MV-4-11 (cell line): ENCODE results near the gene RBM8A.

Source experiments
- DNase-seq: peaks from one replicate; lab custom pipeline; 2025; lab: John Stamatoyannopoulos, UW

RBM8A gene

DNA sequence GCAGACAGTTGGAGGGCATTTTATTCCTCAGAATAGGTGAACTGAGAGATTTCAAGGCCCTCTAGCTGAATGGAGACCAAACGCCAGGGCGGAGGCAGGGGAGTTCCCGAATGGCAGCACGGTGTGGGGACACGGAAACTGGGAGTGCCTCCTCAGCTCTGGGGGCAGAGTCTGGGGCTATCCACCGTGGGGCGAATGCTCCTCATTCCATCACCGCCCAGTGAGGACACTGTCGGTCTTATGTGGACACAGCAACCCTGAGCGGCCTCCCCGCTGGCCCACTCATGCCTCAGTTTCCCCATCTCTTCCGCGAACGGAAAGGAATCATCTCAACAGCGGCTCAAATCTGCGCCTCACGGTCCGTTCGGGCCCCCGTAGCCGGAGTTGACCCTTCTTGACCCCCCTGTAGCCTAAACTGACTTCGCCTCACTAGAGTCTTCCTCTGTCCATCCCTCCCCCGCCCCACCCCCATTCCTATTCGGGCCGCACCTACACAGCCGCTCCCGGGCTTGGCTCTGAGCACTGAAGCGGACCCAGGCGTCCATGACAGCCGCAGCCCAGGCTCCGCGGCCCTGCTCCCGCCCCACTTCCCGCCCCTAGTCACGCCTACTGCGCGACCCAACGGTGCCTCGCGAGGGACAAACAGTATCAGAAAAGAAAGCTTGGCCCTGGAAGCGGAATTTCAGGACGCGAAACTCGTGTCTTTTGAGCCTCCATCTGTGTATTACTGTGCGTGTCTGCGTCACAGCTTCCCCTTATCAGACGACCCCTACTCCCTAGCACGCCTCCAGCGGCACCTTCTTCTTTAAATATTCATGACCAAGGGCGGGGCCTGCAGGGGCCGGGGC, 8.9 kb downstream of the RBM8A start, which contains the start of gene PEX11B:
Gene PEX11B (minus strand): TSS at position 574 of the 848 bp plus-strand sequence. CDS start 29 bp downstream, at position 545.
- peak; percentile 92 for DNase-seq

DNA sequence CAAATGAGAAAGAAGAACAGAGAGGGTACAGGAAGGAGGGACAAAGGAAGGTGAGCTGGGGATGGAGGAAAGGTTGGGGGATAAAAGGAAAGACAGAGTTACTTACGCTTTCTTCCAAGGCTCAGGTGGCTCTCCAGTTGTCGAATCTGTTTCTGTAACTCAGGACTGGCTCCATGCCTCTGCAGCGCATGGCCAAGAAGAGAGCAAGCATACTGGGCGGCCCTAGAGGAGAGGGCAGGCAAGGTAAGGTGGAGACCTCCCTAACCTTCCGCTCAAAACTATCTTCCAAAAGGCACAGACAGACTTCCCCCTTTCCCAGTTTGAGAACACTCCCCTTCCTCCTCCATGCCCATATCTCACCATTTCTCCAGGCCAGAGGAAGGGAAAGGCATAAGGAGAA, 9.7 kb downstream of the RBM8A start:
- no peak for DNase-seq

DNA sequence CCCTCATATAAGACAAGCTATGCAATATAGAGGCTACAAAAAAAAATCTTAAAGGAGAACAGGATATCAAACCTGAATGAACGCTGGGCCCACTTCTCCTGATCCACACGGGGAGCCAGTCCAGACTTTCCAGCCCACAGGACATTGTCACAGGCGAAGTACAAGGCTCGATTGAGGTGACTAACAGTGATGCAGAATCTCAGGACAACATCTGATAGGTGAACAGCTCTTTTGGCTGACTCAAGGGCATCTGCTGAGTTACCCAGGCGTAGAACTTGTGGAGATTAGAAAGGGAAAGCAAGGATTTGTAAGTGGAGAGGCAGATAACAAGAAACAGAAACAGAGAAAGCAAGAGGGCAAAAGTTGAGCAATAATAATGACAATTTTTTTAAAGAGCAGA, 10.5 kb downstream of the RBM8A start:
- no peak for DNase-seq

DNA sequence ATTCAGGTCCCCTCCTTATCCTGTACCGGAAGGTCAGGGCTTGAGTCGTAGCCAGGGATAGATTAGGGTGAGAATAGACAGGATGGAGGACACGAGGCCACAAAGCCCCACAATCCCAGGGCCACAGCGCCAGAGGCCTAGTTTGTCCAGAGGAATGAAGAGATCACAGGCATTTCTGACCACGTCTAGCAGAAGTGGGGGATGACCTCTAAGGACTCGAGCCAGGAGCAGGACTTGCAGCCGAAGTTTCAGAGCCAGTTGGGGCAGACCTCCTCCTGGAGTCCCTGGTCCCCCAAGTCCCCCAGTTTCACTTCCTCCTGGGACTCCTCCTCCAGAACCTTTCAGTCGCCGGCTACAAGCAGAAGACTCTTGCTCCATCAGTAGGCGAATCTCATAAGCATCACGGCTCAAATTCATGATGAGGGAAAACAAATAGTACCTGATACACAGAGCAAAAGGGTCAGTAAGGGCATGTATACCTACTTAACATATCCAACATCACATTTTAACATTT, 15.1 kb downstream of the RBM8A start:
- peak; percentile 55 for DNase-seq

DNA sequence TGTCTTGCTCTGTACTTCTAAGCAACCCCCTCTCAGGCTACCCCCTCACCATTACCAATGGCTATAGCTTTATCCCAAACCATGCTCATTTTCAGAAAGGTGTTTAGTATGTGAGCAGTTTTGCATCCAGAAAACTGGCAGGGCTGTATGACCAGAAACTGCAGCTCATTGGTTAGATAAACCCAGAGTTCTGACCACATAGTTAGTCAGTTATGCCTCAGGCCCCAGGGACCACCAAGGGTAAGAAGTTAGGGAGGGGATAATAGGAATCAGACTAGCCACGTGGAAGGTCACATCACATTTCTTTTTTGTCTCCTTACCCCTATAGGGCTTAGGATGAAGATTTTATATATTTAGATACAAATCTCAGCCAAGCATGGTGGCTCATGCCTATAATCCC, 18.6 kb downstream of the RBM8A start:
- no peak for DNase-seq

DNA sequence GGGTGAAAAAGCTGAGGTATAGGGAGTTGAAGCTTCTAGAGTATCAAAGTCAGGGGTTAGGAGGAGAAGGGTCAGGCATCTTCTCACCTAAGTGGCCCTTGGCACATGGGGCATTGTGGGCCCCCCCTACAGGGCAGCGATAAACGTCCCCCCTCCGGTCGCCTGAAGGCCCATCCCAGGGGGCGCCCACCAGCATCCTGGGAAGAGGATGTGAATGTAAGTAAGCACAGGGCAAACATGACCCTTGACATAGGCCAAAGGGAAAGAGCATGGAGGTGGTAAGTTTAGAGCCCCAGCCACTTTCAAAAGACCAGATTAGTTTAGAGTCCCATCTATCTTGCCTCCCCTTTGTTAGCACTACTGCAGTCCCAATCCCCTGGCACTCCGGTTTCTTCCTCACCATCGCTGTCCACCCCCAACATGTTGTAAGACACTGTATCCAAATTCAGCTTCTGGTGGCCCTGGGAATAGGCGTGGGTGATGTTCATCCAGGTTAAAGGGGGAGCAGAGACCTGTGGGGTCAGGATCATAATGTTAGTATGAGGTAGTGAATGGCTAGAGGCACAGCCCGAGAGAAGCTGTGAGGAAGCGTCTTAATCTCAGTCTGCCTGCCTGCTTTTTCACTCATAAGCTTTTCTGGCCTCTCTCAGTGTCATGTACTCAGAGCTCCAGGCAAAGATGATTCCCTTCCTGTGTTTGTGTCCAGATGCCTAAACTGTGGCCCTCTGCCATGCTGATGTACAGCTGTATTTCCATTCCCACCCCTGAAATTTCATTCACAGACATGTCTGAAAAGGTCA, 20.1 kb downstream of the RBM8A start:
- no peak for DNase-seq

DNA sequence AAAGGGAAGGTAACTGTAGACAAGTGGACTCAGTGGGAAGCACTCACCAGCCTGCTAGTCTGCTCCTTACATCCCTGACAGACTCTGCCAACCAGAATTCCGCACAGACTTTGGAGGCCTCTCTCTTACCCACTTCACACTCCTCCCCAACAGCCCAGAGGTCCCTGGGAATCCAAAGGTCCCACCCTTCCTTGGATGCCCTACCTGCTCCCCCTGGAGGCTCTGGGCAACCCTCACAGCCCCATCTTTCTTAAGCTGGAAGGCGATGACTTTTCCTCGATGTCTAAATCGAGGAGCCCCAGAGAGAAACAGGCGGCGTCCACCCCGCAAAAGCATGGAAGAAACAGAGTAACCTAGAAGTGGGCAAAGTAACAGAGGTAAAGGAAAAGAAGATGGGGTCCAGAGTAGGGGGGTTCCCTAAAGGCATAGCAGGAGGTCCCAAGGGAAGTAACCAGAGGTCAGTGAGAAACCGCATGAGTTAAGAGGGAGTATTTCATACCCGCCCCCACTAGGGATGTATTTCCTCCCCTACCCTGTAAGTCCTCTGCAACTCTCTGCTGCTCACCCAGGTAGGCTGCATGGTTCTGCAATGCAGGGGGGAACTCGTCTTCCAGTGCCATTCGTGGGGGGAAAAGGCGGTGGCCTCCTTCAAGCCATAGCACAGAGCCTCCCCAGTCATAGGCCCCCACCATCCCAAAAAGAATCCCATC, 25.8 kb downstream of the RBM8A start:
- no peak for DNase-seq

DNA sequence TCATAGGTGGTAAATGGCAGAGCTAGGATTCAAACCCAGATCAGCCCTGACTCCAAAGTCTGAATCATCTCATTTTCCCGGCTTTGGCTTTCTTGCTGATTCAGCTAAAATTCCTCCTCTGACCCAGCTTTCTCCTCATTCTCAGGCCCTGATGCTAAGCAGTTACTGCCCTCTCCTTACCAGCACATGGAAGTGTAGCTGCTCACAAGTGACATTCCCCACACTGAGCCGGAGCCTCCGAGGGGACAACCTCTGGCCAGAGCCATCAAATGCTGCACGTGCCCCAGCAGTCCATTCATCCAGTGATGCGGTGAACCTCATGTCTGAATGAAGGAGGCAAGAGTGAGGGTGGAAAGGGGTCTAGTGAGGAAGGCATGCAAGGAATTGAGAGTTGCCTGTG, 28.5 kb downstream of the RBM8A start:
- no peak for DNase-seq

DNA sequence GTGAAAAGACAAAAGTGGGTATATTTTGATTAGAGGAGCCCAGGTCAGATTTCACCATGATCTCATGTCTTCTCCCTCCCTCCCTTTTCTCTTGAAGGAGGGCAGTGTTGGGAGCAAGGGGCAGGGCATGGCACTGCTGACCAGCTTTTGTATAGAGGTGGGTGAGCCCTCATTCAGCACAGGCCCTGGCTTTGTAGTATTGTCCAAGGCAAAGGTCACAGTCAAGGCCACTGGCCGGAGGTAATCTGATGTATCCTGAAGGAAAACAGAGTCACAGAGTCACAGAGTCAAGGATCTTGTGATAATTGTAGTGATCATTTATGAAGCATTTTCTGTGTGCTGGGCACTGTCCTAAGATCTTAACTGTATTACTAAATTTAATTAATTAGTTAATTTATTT, 29.3 kb downstream of the RBM8A start:
- no peak for DNase-seq

DNA sequence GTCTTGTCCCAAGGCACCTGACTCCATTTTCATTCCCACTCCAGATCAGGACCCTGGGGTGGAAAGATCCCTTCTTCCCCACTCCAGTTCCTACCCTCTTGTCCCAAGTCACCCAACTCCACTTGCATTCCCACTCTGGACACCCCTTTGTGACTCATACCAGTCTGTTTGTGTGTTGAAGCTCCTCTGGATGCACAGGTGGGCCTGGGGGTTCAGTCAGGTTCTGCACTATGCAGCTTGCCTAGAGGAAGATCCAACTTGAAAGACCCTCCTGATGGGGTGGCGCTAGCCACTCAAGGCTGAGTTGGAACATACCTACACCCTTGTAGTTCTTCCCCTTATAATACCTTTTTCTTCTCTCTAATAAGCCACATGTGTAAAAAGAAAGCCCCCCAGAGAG, 31.8 kb downstream of the RBM8A start:
- DNase-seq, result no peak

DNA sequence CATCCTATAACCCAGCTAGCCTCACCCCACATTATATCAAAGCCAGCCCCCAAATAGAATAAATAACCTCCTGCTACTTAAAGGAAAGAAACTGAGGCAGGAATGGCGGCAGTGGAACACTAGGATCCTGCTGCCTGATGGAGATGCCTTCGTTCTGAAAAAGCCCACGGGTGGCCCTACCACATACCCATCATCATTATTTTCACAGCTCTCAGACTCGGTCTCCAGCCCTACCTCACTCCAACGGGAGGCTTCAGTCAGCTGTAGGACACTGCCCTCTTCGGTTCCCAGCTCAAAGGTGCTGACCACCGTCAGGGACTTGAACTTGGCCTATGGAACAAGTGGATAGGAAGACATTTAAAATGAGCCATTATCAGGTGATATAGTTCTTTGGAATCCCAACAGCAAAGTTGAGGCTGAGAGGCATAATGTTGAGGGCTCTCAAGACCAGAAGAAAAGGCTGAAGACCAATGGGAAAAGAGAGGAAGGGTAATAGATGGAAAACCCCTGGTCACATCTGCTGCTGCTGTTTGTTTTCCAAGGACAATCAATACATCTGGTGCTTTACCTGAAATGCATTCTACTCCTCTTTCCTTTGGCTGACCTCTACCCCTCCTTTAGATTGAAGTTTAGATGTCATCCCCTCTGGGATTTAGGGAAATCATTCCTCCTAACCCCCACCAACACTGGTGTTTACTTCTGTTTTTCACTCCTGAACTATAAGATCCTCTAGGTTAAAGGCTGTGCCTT, 33.8 kb downstream of the RBM8A start:
- DNase-seq, result no peak

DNA sequence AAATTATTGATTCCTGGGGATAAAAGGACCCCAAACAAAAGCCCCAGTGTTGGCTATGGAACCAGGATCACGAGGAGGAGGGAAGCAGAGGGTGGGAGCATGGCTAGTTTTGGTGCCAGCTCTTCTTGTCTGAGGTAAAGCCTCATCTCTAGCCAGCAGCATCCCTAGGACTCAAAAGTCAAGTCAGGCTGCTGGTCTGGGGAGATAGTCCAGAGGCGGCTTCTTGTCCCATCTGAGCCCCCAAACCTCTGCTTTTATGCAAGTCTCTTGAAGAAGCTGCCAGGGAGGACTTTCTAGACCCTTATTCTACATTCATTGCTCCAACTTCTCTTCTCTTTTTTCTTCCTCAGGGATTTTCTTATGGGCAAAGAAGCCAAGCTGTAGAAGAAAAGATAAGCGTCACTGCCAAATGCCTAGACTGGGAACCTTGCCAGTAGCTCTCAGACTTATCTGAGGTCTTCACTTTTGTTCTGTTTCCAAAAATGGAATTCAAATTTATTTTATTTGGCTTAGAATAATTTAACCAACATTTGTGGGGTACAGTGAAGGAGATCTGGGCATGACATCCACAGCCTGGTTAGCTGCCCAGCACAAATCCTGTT, 34.7 kb downstream of the RBM8A start:
- DNase-seq, result no peak

DNA sequence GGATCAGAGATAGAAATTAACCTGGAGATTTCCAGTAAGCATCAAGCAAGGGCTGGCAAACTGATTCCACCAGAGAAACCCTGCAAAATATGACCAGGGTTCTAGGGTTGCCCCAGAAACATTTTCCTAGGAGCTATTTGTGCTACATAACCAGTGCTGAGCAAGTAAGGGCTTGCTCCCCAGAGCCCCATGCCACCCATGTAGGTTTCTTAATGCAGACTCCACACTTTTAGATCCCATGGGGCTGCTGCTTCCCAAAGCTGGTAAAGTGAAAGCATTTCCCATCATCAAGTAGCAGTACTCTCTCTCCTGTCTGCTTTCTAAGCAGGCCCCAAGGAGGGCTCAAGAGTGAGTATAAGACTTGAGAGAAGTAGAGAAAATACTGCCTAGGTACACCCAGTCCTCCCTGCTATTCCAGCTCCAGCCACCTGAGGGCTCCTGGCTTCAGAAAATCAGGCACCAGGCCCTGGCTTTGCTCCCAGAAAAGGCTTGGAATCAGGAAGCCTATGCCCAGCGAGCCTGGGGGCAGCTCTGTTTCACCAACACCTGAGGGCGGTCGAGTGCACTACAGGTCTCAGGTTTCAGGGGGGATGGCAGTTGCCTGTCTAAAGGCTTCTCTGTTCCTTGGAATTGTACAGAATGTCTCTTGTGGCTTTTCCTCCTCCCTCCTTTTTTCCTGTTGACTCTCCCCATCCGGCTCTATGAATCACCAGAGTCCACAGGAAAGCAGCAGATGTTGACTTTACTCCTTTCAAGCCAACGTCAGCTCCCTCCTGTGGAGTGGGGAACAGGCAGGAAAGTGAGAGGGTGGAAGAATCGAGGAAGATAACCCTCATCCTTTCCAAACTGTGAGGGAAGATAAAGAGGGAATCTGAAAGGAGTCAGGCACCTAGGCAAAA, 35.4 kb downstream of the RBM8A start:
- peak; percentile 55 for DNase-seq

DNA sequence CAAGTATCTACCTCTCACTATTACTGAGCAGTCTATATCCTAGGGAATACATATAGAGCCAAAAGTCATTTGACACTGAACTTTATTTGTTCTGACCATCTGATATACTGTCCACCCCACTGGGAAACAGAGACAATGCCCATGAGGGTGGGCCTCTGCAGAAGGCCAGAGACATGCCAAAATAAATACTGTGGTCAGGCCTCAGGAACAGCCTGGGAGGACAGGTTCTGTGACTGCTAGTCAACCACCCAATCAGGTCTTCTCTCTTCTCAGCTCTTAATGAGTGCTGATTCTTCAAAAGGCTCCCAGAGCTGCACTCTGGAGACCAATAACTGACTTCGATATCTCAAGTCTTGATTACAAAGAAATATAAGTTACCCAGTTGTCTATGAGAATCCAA, 36.1 kb downstream of the RBM8A start:
- no peak for DNase-seq

DNA sequence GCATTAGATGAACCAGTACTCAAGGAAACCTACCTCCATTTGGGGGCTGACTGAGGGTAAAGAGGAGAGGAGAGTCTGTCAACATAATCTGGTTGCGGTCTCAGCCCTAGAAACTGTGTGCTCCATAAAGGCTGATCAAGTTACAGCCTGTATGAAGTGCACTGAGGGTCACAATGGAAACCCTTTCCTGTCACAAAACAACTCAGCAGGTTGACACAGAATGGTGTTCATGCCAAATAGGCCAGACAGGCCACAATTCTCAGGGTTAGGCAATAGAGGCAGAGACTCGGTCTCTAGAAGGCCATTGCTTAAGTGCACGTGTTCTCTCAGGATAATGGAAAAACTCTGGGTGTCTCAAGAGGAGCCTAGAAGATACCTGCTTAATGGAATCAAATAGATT, 37.6 kb downstream of the RBM8A start:
- DNase-seq, result no peak

DNA sequence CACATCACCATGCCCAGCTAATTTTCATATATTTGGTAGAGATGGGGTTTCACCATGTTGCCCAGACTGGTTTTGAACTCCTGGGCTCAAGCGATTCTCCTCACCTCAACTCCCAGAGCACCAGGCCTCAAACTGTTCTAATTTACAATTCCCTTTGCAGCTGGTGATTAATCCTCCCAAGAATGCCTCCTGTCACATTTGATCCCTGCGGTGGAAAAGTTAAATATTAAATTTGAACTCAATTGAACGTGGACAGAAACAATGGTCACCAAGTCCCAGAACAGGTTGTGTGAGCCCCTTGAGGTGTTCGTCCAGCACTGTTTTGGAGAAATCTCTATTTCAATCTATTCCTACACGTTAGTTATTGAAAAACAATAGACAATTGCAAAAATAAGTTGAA, 39.7 kb downstream of the RBM8A start:
- DNase-seq, result no peak

DNA sequence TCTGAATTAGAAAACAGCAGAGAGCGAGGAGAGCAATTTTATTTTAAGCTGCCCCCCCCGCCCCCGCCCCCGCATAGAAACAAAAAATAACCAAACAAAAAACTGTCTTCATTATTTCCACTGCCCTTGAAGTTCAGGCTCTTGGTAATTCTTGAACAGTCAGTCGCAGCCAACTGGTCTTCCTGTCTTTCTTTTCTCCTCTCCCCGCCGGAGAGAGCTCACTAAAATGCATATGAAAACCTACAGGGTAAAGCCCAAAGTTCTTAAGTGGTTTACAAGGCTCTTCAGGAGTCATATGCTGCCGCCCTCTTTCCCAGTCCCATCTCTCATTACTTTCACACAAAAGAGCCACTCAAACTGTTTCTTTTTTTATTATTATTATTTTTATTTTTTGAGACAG, 40.5 kb downstream of the RBM8A start:
- no peak for DNase-seq

DNA sequence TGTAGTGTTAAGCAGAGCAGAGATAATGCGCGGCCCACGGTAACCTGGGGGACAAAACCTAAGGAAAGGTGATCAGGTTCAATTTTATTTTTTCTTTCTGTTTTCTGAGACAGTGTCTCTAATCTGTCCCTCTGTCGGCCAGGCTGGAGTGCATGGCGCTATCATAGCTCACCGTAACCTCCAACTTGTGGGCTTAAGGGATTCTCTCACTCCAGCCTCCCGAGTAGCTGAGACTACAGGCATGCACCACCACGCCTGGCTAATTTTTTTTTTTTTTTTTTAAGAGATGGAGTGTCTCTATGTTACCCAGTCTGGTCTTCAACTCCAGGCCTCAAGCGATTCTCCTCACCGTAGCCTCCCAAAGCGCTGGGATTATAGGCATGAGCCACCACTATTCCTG, 40.9 kb downstream of the RBM8A start:
- no peak for DNase-seq

DNA sequence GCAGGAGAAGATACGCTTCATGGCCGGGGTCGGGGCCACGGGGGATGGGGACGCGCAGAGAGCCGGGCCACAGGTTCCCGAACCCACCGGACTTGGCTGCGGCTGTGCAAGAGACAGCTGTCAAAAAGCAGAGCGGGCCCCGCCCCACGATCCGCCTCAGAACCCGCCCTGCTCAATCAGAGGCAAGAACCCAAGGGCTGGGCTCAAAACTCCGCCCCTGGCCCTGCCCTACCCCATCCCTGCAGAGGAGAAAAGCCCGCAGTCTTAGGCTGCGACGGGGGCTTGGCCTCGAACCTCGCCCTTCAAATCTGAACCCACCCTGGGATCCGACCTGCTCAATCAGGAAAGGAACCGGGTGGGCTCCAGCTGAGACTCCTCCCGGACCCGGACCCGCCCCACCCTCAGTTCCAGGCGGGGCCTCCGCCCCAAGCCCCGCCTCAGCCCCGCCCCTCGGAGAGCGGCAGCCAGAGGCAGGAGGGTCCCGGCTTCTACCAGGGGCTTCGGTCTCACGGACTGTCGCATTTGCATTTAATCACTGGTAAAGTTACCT, 41.5 kb downstream of the RBM8A start, which contains the start of gene ANKRD35:
Gene ANKRD35 (minus strand): TSS at position 129 of the 550 bp plus-strand sequence. CDS start 108 bp downstream, at position 21.
- DNase-seq, result peak; percentile 69

DNA sequence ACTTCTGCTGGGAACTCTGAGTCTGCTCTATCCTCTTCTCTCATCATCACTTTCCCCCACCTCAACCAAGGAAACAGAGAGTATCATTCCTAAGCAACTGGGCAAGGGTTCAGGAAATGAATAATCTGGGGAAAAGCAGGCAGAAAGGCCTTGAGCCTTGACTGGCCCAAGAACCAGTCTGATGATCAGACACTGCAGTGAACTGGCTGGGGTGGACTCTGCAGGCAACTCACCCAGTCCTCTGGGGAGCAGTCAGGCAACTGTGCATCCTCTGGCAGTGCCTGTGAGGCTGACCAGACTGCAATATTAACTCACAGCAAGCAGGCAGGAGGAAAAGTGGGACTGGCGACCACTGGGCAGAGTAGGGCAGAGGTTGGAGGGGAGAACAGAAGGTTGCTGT, 42.6 kb downstream of the RBM8A start:
- DNase-seq, result no peak
